HUES6 (cell line): ENCODE results near the gene IL1RL2.

Experiments used
- H3K27ac ChIP-seq: 2 replicates; pipeline ENCODE4 v1.7.0; 2013; ENCODE audit warnings: low read depth, mild to moderate bottlenecking, low read length, inconsistent platforms
- H3K27me3 ChIP-seq: 2 replicates; pipeline ENCODE4 v1.6.1; 2013; ENCODE audit warnings: low read length; ENCODE audit not compliant: control insufficient read depth, insufficient read depth
- H3K36me3 ChIP-seq: 2 replicates; pipeline ENCODE4 v1.6.1; 2013; ENCODE audit warnings: low read length; ENCODE audit not compliant: control insufficient read depth, insufficient read depth
- H3K4me1 ChIP-seq: 2 replicates; pipeline ENCODE4 v1.6.1; 2013; ENCODE audit warnings: low read length; ENCODE audit not compliant: control insufficient read depth, insufficient read depth
- H3K4me3 ChIP-seq: 2 replicates; pipeline ENCODE4 v1.5.1; 2013; ENCODE audit warnings: low read depth, low read length
- H3K9ac ChIP-seq: one replicate; pipeline ENCODE4 v1.6.1; 2013; ENCODE audit warnings: mild to moderate bottlenecking, low read length
- H3K9me3 ChIP-seq: 2 replicates; pipeline ENCODE4 v1.6.1; 2013; ENCODE audit warnings: low read depth, low read length; ENCODE audit not compliant: control insufficient read depth, insufficient read depth

The IL1RL2 gene

GRCh38 chr2:102273619-102274211, 86.9 kb downstream of the IL1RL2 start:
- Histone ChIP-seq H3K27me3 (no peaks in the 10 kb centered on the region), H3K9me3 (no peaks in the 10 kb centered on the region), H3K27ac (no peak overlapping the region), H3K9ac (no peak overlapping the region), H3K4me3 (no peak overlapping the region), H3K4me1 (no peaks in the 10 kb centered on the region), H3K36me3 (no peaks in the 10 kb centered on the region)

GRCh38 chr2:102276549-102277201, 89.9 kb downstream of the IL1RL2 start:
- no peaks in the 10 kb centered on the region for H3K36me3 ChIP-seq
- H3K9me3 ChIP-seq: no peaks in the 10 kb centered on the region
- no peak overlapping the region for H3K9ac ChIP-seq
- no peak overlapping the region for H3K4me3 ChIP-seq
- H3K4me1 ChIP-seq: no peaks in the 10 kb centered on the region
- no peaks in the 10 kb centered on the region for H3K27me3 ChIP-seq
- no peak overlapping the region for H3K27ac ChIP-seq

GRCh38 chr2:102277202-102277700, 90.4 kb downstream of the IL1RL2 start:
- Histone ChIP-seq H3K4me1 (no peaks in the 10 kb centered on the region), H3K9ac (no peak overlapping the region), H3K4me3 (no peak overlapping the region), H3K27ac (no peak overlapping the region), H3K27me3 (no peaks in the 10 kb centered on the region), H3K36me3 (no peaks in the 10 kb centered on the region), H3K9me3 (no peaks in the 10 kb centered on the region)

GRCh38 chr2:102278720-102279390, 92.0 kb downstream of the IL1RL2 start:
- no peaks in the 10 kb centered on the region for H3K9me3 ChIP-seq
- no peaks in the 10 kb centered on the region for H3K27me3 ChIP-seq
- H3K9ac ChIP-seq: no peak overlapping the region
- no peaks in the 10 kb centered on the region for H3K36me3 ChIP-seq
- H3K4me3 ChIP-seq: no peak overlapping the region
- no peak overlapping the region for H3K27ac ChIP-seq
- no peaks in the 10 kb centered on the region for H3K4me1 ChIP-seq

GRCh38 chr2:102279391-102279735, 92.5 kb downstream of the IL1RL2 start:
- Histone ChIP-seq H3K9me3 (no peaks in the 10 kb centered on the region), H3K9ac (no peak overlapping the region), H3K4me3 (no peak overlapping the region), H3K36me3 (no peaks in the 10 kb centered on the region), H3K27ac (no peak overlapping the region), H3K27me3 (no peaks in the 10 kb centered on the region), H3K4me1 (no peaks in the 10 kb centered on the region)

GRCh38 chr2:102282678-102283091, 95.9 kb downstream of the IL1RL2 start:
- no peaks in the 10 kb centered on the region for H3K4me1 ChIP-seq
- no peak overlapping the region for H3K9ac ChIP-seq
- H3K4me3 ChIP-seq: no peak overlapping the region
- H3K9me3 ChIP-seq: no peaks in the 10 kb centered on the region
- H3K27me3 ChIP-seq: no peaks in the 10 kb centered on the region
- H3K27ac ChIP-seq: no peak overlapping the region
- H3K36me3 ChIP-seq: no peaks in the 10 kb centered on the region

GRCh38 chr2:102283996-102284395, 97.2 kb downstream of the IL1RL2 start:
- no peak overlapping the region for H3K4me3 ChIP-seq
- no peaks in the 10 kb centered on the region for H3K36me3 ChIP-seq
- no peaks in the 10 kb centered on the region for H3K4me1 ChIP-seq
- no peak overlapping the region for H3K27ac ChIP-seq
- no peak overlapping the region for H3K9ac ChIP-seq
- H3K27me3 ChIP-seq: no peaks in the 10 kb centered on the region
- no peaks in the 10 kb centered on the region for H3K9me3 ChIP-seq

GRCh38 chr2:102284611-102285010, 97.8 kb downstream of the IL1RL2 start:
- Histone ChIP-seq H3K9ac (no peak overlapping the region), H3K9me3 (no peaks in the 10 kb centered on the region), H3K4me3 (no peak overlapping the region), H3K27me3 (no peaks in the 10 kb centered on the region), H3K27ac (no peak overlapping the region), H3K4me1 (no peaks in the 10 kb centered on the region), H3K36me3 (no peaks in the 10 kb centered on the region)

- no peaks in the 10 kb centered on the region for H3K36me3 ChIP-seq
- no peak overlapping the region for H3K9ac ChIP-seq
- no peak overlapping the region for H3K4me3 ChIP-seq
- H3K27ac ChIP-seq: no peak overlapping the region
- no peaks in the 10 kb centered on the region for H3K4me1 ChIP-seq
- H3K27me3 ChIP-seq: no peaks in the 10 kb centered on the region
- H3K9me3 ChIP-seq: no peaks in the 10 kb centered on the region
Observed at GRCh38 chr2:102285368-102285767, 98.5 kb downstream of the IL1RL2 start.

GRCh38 chr2:102286041-102286440, 99.2 kb downstream of the IL1RL2 start:
- H3K9me3 ChIP-seq: no peaks in the 10 kb centered on the region
- no peaks in the 10 kb centered on the region for H3K36me3 ChIP-seq
- H3K9ac ChIP-seq: no peak overlapping the region
- H3K4me3 ChIP-seq: no peak overlapping the region
- H3K4me1 ChIP-seq: no peaks in the 10 kb centered on the region
- no peaks in the 10 kb centered on the region for H3K27me3 ChIP-seq
- no peak overlapping the region for H3K27ac ChIP-seq

GRCh38 chr2:102289129-102289528, 102.3 kb downstream of the IL1RL2 start:
- no peak overlapping the region for H3K9ac ChIP-seq
- no peaks in the 10 kb centered on the region for H3K4me1 ChIP-seq
- H3K9me3 ChIP-seq: no peaks in the 10 kb centered on the region
- no peaks in the 10 kb centered on the region for H3K36me3 ChIP-seq
- no peak overlapping the region for H3K4me3 ChIP-seq
- no peaks in the 10 kb centered on the region for H3K27me3 ChIP-seq
- no peak overlapping the region for H3K27ac ChIP-seq
